ENCODE data around the gene LIPJ.

LIPJ gene

GRCh38 chr10:88557658-88558057 lies 28.9 kb upstream of the LIPJ start:
- DNase-seq (ENCODE audit: low read depth in 1 of 2, low spot score in 1 of 2) = no peak
- in situ Hi-C loops (cut with HindIII; ENCODE audit: low pct_unique_long_range_greater_than_20kb, low sequenced_read_pairs) = no loop called here
- no peak for TF ChIP-seq JUND (IDR thresholded peaks at IDR 0.05; ENCODE audit: low read depth)

- in situ Hi-C loops (cut with HindIII; ENCODE audit: low pct_unique_long_range_greater_than_20kb, low sequenced_read_pairs) = no loop called here
Measured at GRCh38 chr10:88562152-88562551, 24.4 kb upstream of the LIPJ start.

GRCh38 chr10:88565072-88565471 lies 21.5 kb upstream of the LIPJ start:
- in situ Hi-C loops (cut with HindIII; ENCODE audit: low pct_unique_long_range_greater_than_20kb, low sequenced_read_pairs) = no loop called here
- peak in 1 of 2 experiments; percentile 60 for DNase-seq (ENCODE audit: low read depth in 1 of 2, low spot score in 1 of 2)
- TF ChIP-seq JUND (IDR thresholded peaks at IDR 0.05; ENCODE audit: low read depth) = no peak

More at GRCh38 chr10:88562152-88562551, 24.4 kb upstream of the LIPJ start:
- no peak for TF ChIP-seq JUND (IDR thresholded peaks at IDR 0.05; ENCODE audit: low read depth)
- no peak for DNase-seq (ENCODE audit: low read depth in 1 of 2, low spot score in 1 of 2)

GRCh38 chr10:88582411-88582805 lies 4.2 kb upstream of the LIPJ start:
- in situ Hi-C loops (cut with HindIII; ENCODE audit: low pct_unique_long_range_greater_than_20kb, low sequenced_read_pairs) = no loop called here
- no peak for DNase-seq (ENCODE audit: low read depth in 1 of 2, low spot score in 1 of 2)
- TF ChIP-seq JUND (IDR thresholded peaks at IDR 0.05; ENCODE audit: low read depth) = no peak

GRCh38 chr10:88582806-88583583 lies 3.6 kb upstream of the LIPJ start, which contains the start of gene RNLS:
Gene RNLS, minus strand, starts transcription at chr10:88583318.
- DNase-seq (ENCODE audit: low read depth in 1 of 2, low spot score in 1 of 2) = peak; percentile 11 to 55
- in situ Hi-C loops (cut with HindIII; ENCODE audit: low pct_unique_long_range_greater_than_20kb, low sequenced_read_pairs) = no loop called here
- TF ChIP-seq JUND (IDR thresholded peaks at IDR 0.05; ENCODE audit: low read depth) = no peak

GRCh38 chr10:88583584-88583957 lies 3.0 kb upstream of the LIPJ start:
- in situ Hi-C loops (cut with HindIII; ENCODE audit: low pct_unique_long_range_greater_than_20kb, low sequenced_read_pairs) = no loop called here
- TF ChIP-seq JUND (IDR thresholded peaks at IDR 0.05; ENCODE audit: low read depth) = no peak
- no peak for DNase-seq (ENCODE audit: low read depth in 1 of 2, low spot score in 1 of 2)

- DNase-seq (ENCODE audit: low read depth in 1 of 2, low spot score in 1 of 2) = no peak
- no peak for TF ChIP-seq JUND (IDR thresholded peaks at IDR 0.05; ENCODE audit: low read depth)
- in situ Hi-C loops (cut with HindIII; ENCODE audit: low pct_unique_long_range_greater_than_20kb, low sequenced_read_pairs) = no loop called here
Measured at GRCh38 chr10:88592381-88592780, 5.8 kb downstream of the LIPJ start.

- no peak for TF ChIP-seq JUND (IDR thresholded peaks at IDR 0.05; ENCODE audit: low read depth)
- in situ Hi-C loops (cut with HindIII; ENCODE audit: low pct_unique_long_range_greater_than_20kb, low sequenced_read_pairs) = no loop called here
- DNase-seq (ENCODE audit: low read depth in 1 of 2, low spot score in 1 of 2) = no peak
Measured at GRCh38 chr10:88592906-88593305, 6.3 kb downstream of the LIPJ start.

- no peak for DNase-seq (ENCODE audit: low read depth in 1 of 2, low spot score in 1 of 2)
- TF ChIP-seq JUND (IDR thresholded peaks at IDR 0.05; ENCODE audit: low read depth) = no peak
- in situ Hi-C loops (cut with HindIII; ENCODE audit: low pct_unique_long_range_greater_than_20kb, low sequenced_read_pairs) = no loop called here
Measured at GRCh38 chr10:88594482-88594881, 7.9 kb downstream of the LIPJ start.

- TF ChIP-seq JUND (IDR thresholded peaks at IDR 0.05; ENCODE audit: low read depth) = no peak
- in situ Hi-C loops (cut with HindIII; ENCODE audit: low pct_unique_long_range_greater_than_20kb, low sequenced_read_pairs) = no loop called here
- no peak for DNase-seq (ENCODE audit: low read depth in 1 of 2, low spot score in 1 of 2)
Measured at GRCh38 chr10:88598055-88598454, 11.5 kb downstream of the LIPJ start.

- no peak for DNase-seq (ENCODE audit: low read depth in 1 of 2, low spot score in 1 of 2)
- TF ChIP-seq JUND (IDR thresholded peaks at IDR 0.05; ENCODE audit: low read depth) = no peak
- in situ Hi-C loops (cut with HindIII; ENCODE audit: low pct_unique_long_range_greater_than_20kb, low sequenced_read_pairs) = no loop called here
Measured at GRCh38 chr10:88608052-88608732, 21.6 kb downstream of the LIPJ start.

GRCh38 chr10:88608780-88609179 lies 22.2 kb downstream of the LIPJ start:
- in situ Hi-C loops (cut with HindIII; ENCODE audit: low pct_unique_long_range_greater_than_20kb, low sequenced_read_pairs) = no loop called here
- TF ChIP-seq JUND (IDR thresholded peaks at IDR 0.05; ENCODE audit: low read depth) = no peak
- DNase-seq (ENCODE audit: low read depth in 1 of 2, low spot score in 1 of 2) = no peak

GRCh38 chr10:88616250-88616977 lies 29.9 kb downstream of the LIPJ start:
- in situ Hi-C loops (cut with HindIII; ENCODE audit: low pct_unique_long_range_greater_than_20kb, low sequenced_read_pairs) = no loop called here
- TF ChIP-seq JUND (IDR thresholded peaks at IDR 0.05; ENCODE audit: low read depth) = no peak
- DNase-seq (ENCODE audit: low read depth in 1 of 2, low spot score in 1 of 2) = no peak
